GM19328 (cell line): ENCODE results near the gene CT83.

ENCODE experiments used
- ATAC-seq: cut with Tn5 transposase; IDR thresholded peaks from one replicate; pipeline ENCODE4 v1.9.1; 2021; ENCODE audit warnings: mild to moderate bottlenecking, moderate library complexity; ENCODE audit not compliant: unreplicated experiment

CT83 gene

GRCh38 chrX:116462822-116463221 lies at the start of gene CT83:
TSS of gene CT83 (minus strand) at chrX:116462976. CDS start at chrX:116462856, 120 bp downstream.
- ATAC-seq, result no peak

- ATAC-seq, result no peak
Measured at GRCh38 chrX:116499780-116500179, 37.0 kb upstream of the CT83 start.

GRCh38 chrX:116493271-116493670 lies 30.5 kb upstream of the CT83 start:
- ATAC-seq, result no peak

- no peak for ATAC-seq
Measured at GRCh38 chrX:116490104-116490503, 27.3 kb upstream of the CT83 start.

GRCh38 chrX:116480059-116480458 lies 17.3 kb upstream of the CT83 start:
- no peak for ATAC-seq

- ATAC-seq, result no peak
Measured at GRCh38 chrX:116449156-116449555, 13.6 kb downstream of the CT83 start.

GRCh38 chrX:116436358-116436816 lies 26.4 kb downstream of the CT83 start, which contains the start of gene SLC6A14:
TSS of gene SLC6A14 (plus strand) at chrX:116436606. CDS start at chrX:116436710, 104 bp downstream.
- ATAC-seq, result no peak

GRCh38 chrX:116435597-116435996 lies 27.2 kb downstream of the CT83 start:
- no peak for ATAC-seq

GRCh38 chrX:116427978-116428377 lies 34.8 kb downstream of the CT83 start:
- no peak for ATAC-seq

- no peak for ATAC-seq
Measured at GRCh38 chrX:116417968-116418367, 44.8 kb downstream of the CT83 start.

- ATAC-seq, result no peak
Measured at GRCh38 chrX:116417214-116417613, 45.6 kb downstream of the CT83 start.

- ATAC-seq, result no peak
Measured at GRCh38 chrX:116413273-116413672, 49.5 kb downstream of the CT83 start.
